Stromal cell of bone marrow (primary cell): ENCODE results near the gene SPTY2D1.
A peak's percentile ranks its signal among the peaks of the same experiment; 100 is the strongest.
"Not testable (repeated sequence)": the region's sequence is repeated elsewhere in the genome, so short reads cannot be mapped to it uniquely, and the experiment has no call there.

ENCODE experiments used
- DNase-seq: peaks from one replicate; pipeline ENCODE4 v3.0.0-alpha.2; 2012; ENCODE audit warnings: low read depth

SPTY2D1 gene

GRCh38 chr11:18618342-18619025, 15.7 kb downstream of the SPTY2D1 start:
- no peak for DNase-seq

GRCh38 chr11:18617688-18618341, 16.3 kb downstream of the SPTY2D1 start:
- DNase-seq = peak; percentile 41

GRCh38 chr11:18615628-18616392, 18.3 kb downstream of the SPTY2D1 start:
- DNase-seq = no peak

- no peak for DNase-seq
These were observed 19.5 kb downstream of the SPTY2D1 start for GRCh38 chr11:18614667-18615066.

- DNase-seq = no peak
These were observed 21.7 kb downstream of the SPTY2D1 start for GRCh38 chr11:18612394-18612793.

- DNase-seq = no peak
These were observed 22.9 kb downstream of the SPTY2D1 start for GRCh38 chr11:18611196-18611595.

GRCh38 chr11:18608376-18608775, 25.8 kb downstream of the SPTY2D1 start:
- DNase-seq = no peak

GRCh38 chr11:18600915-18601569, 33.1 kb downstream of the SPTY2D1 start:
- DNase-seq = no peak

GRCh38 chr11:18599739-18600230, 34.4 kb downstream of the SPTY2D1 start, which contains the start of gene MISFA:
Gene MISFA (plus strand): TSS chr11:18599789. CDS start chr11:18599929, 140 bp downstream.
- no peak for DNase-seq

GRCh38 chr11:18594999-18595749, 39.0 kb downstream of the SPTY2D1 start:
- no peak for DNase-seq

- not testable (repeated sequence) for DNase-seq
These were observed 40.1 kb downstream of the SPTY2D1 start for GRCh38 chr11:18594088-18594487.

- no peak for DNase-seq
These were observed 43.6 kb downstream of the SPTY2D1 start for GRCh38 chr11:18590571-18590970.

- peak; percentile 79 for DNase-seq
These were observed 45.6 kb downstream of the SPTY2D1 start, which contains the start of gene UEVLD for GRCh38 chr11:18588297-18589252. Gene UEVLD (minus strand): TSS chr11:18588734. CDS start chr11:18588654, 80 bp downstream.

- no peak for DNase-seq
These were observed 52.3 kb downstream of the SPTY2D1 start for GRCh38 chr11:18581825-18582224.

GRCh38 chr11:18580113-18580766, 53.9 kb downstream of the SPTY2D1 start:
- no peak for DNase-seq

GRCh38 chr11:18578975-18579598, 55.1 kb downstream of the SPTY2D1 start:
- DNase-seq = no peak

GRCh38 chr11:18575361-18575760, 58.8 kb downstream of the SPTY2D1 start:
- no peak for DNase-seq

- DNase-seq = no peak
These were observed 67.1 kb downstream of the SPTY2D1 start for GRCh38 chr11:18567081-18567480.

- no peak for DNase-seq
These were observed 67.7 kb downstream of the SPTY2D1 start for GRCh38 chr11:18566406-18566805.
